ENCODE data around the gene ZNF622. TPM values are rescaled to one million over a fixed set of nuclear protein-coding genes. Genes with fewer than 3 reads are reported as not detected.

The ZNF622 gene
- total and polyA plus RNA-seq, 10 donors = 11.2 to 23.9 (median 18.6) TPM

GRCh38 chr5:16430349-16431089, 35.1 kb downstream of the ZNF622 start:
- Histone ChIP-seq H3K27ac (no peak overlapping the region), H3K36me3 (no peaks in the 10 kb centered on the region), H3K4me3 (no peak overlapping the region), H3K9me3 (no peaks in the 10 kb centered on the region), H3K4me1 (no peaks in the 10 kb centered on the region), H3K27me3 (replicated peaks in 1 of 7) (peaks cover 0 to 17% (median 0%) of the 10 kb centered on the region in 7 donors)
- TF ChIP-seq CTCF (IDR thresholded peaks at IDR 0.05 in 8 of 11, conservative IDR thresholded peaks at IDR 0.05 in 3 of 11) (no peak), POLR2A (IDR thresholded peaks at IDR 0.05) (no peak), POLR2AphosphoS5 (IDR thresholded peaks at IDR 0.05) (no peak)
- WGBS, 5 donors = 90 to 97% (median 92%) methylated on average over 7 of the region's 7 CpGs
- no peak for DNase-seq
- intact Hi-C loops (cut with DNase I; ENCODE audit: low total_unique reads) = no loop called here

GRCh38 chr5:16428359-16428758, 37.2 kb downstream of the ZNF622 start:
- WGBS, 5 donors = 69 to 85% (median 80%) methylated on average over 4 of the region's 4 CpGs
- H3K27me3 ChIP-seq (replicated peaks in 1 of 7) = peaks cover 0 to 10% (median 0%) of the 10 kb centered on the region in 7 donors

GRCh38 chr5:16427587-16427986, 38.0 kb downstream of the ZNF622 start:
- no peak overlapping the region for H3K4me3 ChIP-seq
- WGBS, 5 donors = 39 to 53% (median 46%) methylated on average over 11 of the region's 11 CpGs

More at GRCh38 chr5:16428359-16428758, 37.2 kb downstream of the ZNF622 start:
- no peaks in the 10 kb centered on the region for H3K36me3 ChIP-seq
- no peak for TF ChIP-seq CTCF (IDR thresholded peaks at IDR 0.05 in 8 of 11, conservative IDR thresholded peaks at IDR 0.05 in 3 of 11)
- TF ChIP-seq POLR2A (IDR thresholded peaks at IDR 0.05) = no peak
- no peak for TF ChIP-seq POLR2AphosphoS5 (IDR thresholded peaks at IDR 0.05)
- H3K4me1 ChIP-seq = no peaks in the 10 kb centered on the region
- no peak overlapping the region for H3K27ac ChIP-seq
- no peak for DNase-seq
- H3K4me3 ChIP-seq = no peak overlapping the region
- H3K9me3 ChIP-seq = no peaks in the 10 kb centered on the region
- intact Hi-C loops (cut with DNase I; ENCODE audit: low total_unique reads) = no loop called here

More at GRCh38 chr5:16427587-16427986, 38.0 kb downstream of the ZNF622 start:
- Histone ChIP-seq H3K4me1 (no peaks in the 10 kb centered on the region), H3K27ac (no peak overlapping the region), H3K27me3 (replicated peaks in 1 of 7) (peaks cover 0 to 10% (median 0%) of the 10 kb centered on the region in 7 donors), H3K36me3 (no peaks in the 10 kb centered on the region), H3K9me3 (no peaks in the 10 kb centered on the region)
- intact Hi-C loops (cut with DNase I; ENCODE audit: low total_unique reads) = no loop called here
- no peak for TF ChIP-seq POLR2A (IDR thresholded peaks at IDR 0.05)
- TF ChIP-seq POLR2AphosphoS5 (IDR thresholded peaks at IDR 0.05) = no peak
- no peak for TF ChIP-seq CTCF (IDR thresholded peaks at IDR 0.05 in 8 of 11, conservative IDR thresholded peaks at IDR 0.05 in 3 of 11)
- DNase-seq = no peak

Data from spleen (tissue), 11 donors.